DMS153 (cell line): ENCODE measurements around the gene SLC29A1.
A peak's percentile ranks its signal among the peaks of the same experiment; 100 is the strongest.

Source experiments
- DNase-seq: peaks from one replicate; lab custom pipeline; 2025; lab: John Stamatoyannopoulos, UW

SLC29A1 gene

DNA sequence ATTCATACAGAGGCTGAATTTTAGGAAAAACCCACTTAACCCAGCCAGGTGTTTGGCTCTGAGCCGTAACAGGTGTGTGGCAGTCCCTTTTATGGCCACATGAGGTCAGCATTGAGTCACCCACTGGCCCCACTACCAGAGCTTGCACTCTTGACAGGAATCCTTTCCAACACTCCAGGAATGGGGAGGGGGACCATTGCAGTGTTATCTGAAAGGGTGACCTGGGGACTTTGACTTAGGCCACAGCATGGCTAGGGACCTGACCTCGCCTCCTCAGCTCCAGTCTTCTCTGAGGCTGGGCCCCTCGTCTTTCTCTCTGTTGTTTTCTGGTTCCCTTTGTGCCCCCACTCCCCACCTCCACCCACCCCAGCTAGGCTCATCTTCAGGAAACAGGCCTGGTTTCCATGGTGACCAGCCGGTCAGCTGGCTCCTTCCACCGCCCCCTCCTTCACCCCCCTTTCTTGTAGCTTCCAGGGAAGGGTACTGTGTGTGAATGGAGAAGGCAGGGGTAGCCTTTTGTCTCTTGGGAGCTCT lies 44.8 kb downstream of the SLC29A1 start:
- DNase-seq: peak; percentile 34

DNA sequence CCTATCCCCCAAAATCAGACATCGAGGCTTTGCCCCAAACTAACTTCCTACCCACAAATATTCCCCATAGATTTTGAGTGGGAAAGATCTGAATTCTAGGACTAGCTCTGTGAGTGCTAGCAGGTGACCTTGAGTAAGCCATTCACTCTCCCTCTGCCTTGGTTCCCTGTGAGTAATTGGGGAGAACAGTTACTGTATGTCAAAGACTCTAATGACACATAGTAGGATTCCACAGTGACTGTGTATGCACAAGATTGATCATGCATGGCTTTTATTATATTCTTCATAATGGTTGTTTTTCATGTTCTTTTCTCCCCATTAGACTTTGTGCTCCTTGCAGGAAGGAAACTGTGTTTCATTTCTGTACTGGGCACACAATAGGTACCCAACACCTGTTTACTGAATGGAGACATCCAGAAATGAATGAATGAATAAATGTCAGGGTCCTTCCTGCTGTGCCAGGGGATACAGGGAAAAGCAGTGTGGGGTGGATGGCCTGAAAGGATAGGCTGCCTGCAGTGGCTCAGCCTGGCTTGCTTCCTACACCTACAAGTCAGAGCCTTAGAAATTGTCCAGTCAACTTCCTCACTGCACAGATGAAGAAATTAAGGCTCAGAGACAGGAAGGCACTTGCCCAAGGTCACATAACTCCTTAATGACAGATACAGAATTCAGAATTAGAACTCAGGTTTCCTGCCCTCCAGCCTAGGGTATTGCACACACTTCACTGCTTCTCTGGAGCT lies 46.0 kb downstream of the SLC29A1 start:
- no peak for DNase-seq

- no peak for DNase-seq
Measured at GRCh38 chr6:44269921-44270525, 46.6 kb downstream of the SLC29A1 start, which contains the start of gene TMEM151B. TSS of gene TMEM151B (plus strand) at chr6:44270450. CDS start at chr6:44270743, 293 bp downstream.

GRCh38 chr6:44270526-44271405 lies 47.4 kb downstream of the SLC29A1 start:
- DNase-seq: no peak

DNA sequence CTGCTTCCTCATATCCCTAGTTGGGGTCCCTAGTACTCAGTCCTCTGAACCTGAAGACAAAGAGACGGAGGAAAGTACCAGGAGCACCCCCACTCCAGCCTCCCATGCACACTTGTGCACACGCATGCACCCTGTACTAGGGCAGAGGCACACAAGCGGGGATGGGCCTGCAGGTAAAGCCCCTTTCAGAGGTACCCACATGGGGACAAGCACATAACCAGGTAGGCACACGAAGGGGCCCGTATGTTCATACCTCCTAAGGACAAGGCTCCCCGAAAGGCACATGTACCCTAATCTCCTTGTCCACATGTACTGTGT lies 48.0 kb downstream of the SLC29A1 start:
- no peak for DNase-seq

- no peak for DNase-seq
Measured at GRCh38 chr6:44271914-44272313, 48.5 kb downstream of the SLC29A1 start.

DNA sequence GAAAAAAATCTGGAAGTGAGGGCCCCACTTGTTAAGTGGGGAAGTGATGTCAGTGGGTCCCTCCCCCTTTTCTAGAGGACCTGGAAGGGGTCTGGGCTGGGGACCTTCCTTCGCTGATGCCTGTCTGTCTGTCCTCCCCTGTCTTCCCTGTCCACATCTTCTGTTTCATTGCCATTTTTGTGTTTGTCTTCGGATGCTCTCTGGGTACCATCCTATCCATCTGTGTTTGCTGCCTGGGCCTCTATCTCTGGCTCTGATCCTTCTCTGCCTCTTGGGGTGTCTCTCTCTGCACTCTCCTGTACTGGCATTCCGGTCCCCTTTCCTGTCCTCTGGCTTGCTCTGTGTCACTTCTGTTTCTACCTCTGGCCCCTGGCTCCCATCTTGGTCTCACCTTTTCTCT lies 49.1 kb downstream of the SLC29A1 start:
- no peak for DNase-seq

GRCh38 chr6:44272999-44273566 lies 49.7 kb downstream of the SLC29A1 start:
- no peak for DNase-seq

- no peak for DNase-seq
Measured at GRCh38 chr6:44273617-44274016, 50.2 kb downstream of the SLC29A1 start.

DNA sequence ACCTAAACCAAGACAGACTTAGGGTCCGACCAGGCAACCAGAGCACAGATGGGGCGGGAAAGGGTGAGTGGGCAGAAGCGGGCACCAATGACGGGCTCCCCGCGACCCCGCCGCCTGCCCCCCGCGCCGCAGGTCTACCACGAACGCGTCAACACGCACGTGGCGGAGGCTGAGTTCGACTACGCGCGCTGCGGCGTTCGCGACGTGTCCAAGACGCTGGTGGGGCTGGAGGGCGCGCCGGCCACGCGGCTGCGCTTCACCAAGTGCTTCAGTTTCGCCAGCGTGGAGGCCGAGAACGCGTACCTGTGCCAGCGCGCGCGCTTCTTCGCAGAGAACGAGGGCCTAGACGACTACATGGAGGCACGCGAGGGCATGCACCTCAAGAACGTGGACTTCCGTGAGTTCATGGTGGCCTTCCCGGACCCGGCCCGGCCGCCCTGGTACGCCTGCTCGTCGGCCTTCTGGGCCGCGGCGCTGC lies 51.9 kb downstream of the SLC29A1 start:
- no peak for DNase-seq

DNA sequence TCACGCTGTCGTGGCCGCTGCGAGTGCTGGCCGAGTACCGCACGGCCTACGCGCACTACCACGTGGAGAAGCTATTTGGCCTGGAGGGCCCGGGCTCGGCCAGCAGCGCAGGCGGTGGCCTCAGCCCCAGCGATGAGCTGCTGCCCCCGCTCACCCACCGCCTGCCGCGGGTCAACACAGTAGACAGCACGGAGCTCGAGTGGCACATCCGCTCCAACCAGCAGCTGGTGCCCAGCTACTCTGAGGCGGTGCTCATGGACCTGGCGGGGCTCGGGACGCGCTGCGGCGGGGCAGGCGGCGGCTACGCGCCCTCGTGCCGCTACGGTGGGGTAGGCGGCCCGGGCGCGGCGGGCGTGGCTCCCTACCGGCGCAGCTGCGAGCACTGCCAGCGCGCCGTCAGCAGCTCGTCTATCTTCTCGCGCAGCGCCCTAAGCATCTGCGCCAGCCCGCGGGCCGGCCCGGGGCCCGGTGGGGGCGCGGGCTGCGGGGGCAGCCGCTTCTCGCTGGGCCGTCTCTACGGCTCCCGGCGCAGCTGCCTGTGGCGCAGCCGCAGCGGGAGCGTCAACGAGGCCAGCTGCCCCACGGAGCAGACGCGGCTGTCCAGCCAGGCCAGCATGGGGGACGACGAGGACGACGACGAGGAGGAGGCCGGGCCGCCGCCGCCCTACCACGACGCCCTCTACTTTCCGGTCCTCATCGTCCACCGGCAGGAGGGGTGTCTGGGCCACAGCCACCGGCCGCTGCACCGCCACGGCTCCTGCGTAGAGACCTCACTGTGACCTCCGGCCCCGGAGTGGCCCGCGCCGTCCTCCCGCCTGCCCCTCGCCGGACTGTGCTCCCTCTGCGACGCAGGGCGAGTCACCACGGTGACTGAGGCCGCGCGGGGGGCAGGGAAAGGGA lies 52.6 kb downstream of the SLC29A1 start:
- no peak for DNase-seq

- no peak for DNase-seq
Measured at GRCh38 chr6:44276667-44277640, 53.6 kb downstream of the SLC29A1 start.

- no peak for DNase-seq
Measured at GRCh38 chr6:44277763-44278162, 54.4 kb downstream of the SLC29A1 start.

GRCh38 chr6:44278315-44278714 lies 54.9 kb downstream of the SLC29A1 start:
- no peak for DNase-seq

DNA sequence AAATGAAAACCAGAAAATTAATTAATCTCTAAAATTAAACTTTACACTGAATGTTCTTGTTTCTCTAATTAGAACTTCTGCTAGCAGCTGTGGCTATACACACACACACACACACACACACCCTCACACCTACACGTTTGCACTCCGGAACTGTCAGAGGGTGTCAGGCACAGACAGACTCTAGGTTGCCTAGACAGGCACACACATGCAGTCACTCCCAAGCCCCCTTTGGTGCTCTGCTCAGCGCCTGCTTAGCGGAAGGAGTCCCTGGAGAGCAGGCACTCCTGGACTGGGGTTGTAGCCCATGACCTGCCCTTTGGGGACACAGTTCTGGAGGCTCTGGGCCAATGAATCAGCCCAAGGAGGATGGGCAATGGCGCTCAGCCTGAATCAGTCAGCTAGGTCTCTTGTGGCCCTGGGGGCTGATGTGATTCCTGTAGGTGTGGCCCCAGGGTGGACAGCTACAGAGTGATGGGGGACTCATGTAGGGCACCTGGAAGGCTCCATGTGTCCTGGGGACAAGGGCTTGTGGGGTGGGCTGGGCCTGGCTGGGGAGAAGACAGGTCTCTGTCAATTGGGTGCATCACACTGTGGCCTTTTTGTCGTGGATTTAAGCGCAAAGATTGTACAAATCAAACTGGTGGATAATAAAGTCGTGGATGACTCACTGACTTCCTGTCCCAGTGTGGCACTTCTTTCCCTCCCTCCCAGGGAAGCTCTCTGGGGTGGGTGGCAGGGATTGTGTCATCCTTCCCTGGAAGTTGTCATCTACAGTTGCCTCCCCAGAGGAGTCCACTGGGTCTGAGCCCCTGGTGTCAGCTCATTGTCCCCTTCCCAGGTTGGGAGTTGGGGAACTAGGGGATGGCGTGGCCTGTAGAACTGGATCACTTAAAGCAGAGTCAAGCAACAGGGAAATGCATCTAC lies 55.6 kb downstream of the SLC29A1 start:
- no peak for DNase-seq
